ENCODE results near the gene SLCO4A1. TPM values are rescaled to one million over a fixed set of nuclear protein-coding genes. Genes with fewer than 3 reads are reported as not detected.

The SLCO4A1 gene
- total RNA-seq, 1 donor from 2014 or later, result 63.3 TPM

GRCh38 chr20:62601172-62601571 lies 41.1 kb upstream of the SLCO4A1 start:
- DNase-seq, result no peak
- Histone ChIP-seq H3K4me1 (peaks cover 21% of the 10 kb centered on the region), H3K9me3 (no peaks in the 10 kb centered on the region), H3K27me3 (peaks cover 15% of the 10 kb centered on the region), H3K36me3 (no peaks in the 10 kb centered on the region), H3K4me3 (no peak overlapping the region), H3K27ac (no peak overlapping the region)
- intact Hi-C loops (cut with DNase I), result no loop called here
- TF ChIP-seq, protein P1, sequence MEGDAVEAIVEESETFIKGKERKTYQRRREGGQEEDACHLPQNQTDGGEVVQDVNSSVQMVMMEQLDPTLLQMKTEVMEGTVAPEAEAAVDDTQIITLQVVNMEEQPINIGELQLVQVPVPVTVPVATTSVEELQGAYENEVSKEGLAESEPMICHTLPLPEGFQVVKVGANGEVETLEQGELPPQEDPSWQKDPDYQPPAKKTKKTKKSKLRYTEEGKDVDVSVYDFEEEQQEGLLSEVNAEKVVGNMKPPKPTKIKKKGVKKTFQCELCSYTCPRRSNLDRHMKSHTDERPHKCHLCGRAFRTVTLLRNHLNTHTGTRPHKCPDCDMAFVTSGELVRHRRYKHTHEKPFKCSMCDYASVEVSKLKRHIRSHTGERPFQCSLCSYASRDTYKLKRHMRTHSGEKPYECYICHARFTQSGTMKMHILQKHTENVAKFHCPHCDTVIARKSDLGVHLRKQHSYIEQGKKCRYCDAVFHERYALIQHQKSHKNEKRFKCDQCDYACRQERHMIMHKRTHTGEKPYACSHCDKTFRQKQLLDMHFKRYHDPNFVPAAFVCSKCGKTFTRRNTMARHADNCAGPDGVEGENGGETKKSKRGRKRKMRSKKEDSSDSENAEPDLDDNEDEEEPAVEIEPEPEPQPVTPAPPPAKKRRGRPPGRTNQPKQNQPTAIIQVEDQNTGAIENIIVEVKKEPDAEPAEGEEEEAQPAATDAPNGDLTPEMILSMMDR (IDR thresholded peaks at IDR 0.05), result no peak
- no peak for ATAC-seq

DNA sequence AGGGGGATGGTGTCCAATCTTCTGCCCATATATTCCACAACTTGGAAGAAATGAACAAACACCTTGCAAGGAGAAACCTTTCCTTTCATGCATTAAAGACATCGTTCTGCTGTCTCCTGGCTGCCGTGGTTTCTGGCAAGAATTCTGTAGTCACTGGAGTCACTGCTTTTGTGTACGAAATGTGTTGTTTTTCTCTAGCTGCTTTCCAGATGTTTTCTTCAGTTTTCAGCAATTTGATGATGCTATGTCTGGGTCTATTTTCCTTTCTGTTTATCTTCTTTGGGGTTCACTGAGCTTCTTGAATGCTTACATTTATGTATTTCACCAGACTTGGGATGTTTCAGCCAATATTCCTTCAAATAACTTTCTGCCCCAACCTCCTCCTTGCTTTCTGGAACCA lies 40.6 kb upstream of the SLCO4A1 start:
- H3K27ac ChIP-seq, result no peak overlapping the region
- no peak overlapping the region for H3K4me3 ChIP-seq
- intact Hi-C loops (cut with DNase I), result no loop called here
- peaks cover 11% of the 10 kb centered on the region for H3K27me3 ChIP-seq
- ATAC-seq (no peak), DNase-seq (no peak)
- H3K4me1 ChIP-seq, result peaks cover 26% of the 10 kb centered on the region
- TF ChIP-seq, protein P1 (IDR thresholded peaks at IDR 0.05), result no peak
- H3K9me3 ChIP-seq, result no peaks in the 10 kb centered on the region
- no peaks in the 10 kb centered on the region for H3K36me3 ChIP-seq

- Histone ChIP-seq H3K36me3 (no peaks in the 10 kb centered on the region), H3K27me3 (peaks cover 11% of the 10 kb centered on the region), H3K27ac (peak overlapping the region; percentile 55), H3K4me1 (peaks cover 26% of the 10 kb centered on the region), H3K9me3 (no peaks in the 10 kb centered on the region), H3K4me3 (peak overlapping the region; percentile 1)
- DNase-seq (peak; percentile 88), ATAC-seq (peak; percentile 73)
- intact Hi-C loops (cut with DNase I), result no loop called here
- TF ChIP-seq, protein P1 (IDR thresholded peaks at IDR 0.05), result no peak
Measured at GRCh38 chr20:62602550-62602949, 39.8 kb upstream of the SLCO4A1 start.

- DNase-seq (peak; percentile 90), ATAC-seq (peak; percentile 83)
- intact Hi-C loops (cut with DNase I), result no loop called here
- peaks cover 11% of the 10 kb centered on the region for H3K27me3 ChIP-seq
- peak overlapping the region; percentile 1 for H3K4me3 ChIP-seq
- TF ChIP-seq, protein P1 (IDR thresholded peaks at IDR 0.05), result no peak
- peaks cover 26% of the 10 kb centered on the region for H3K4me1 ChIP-seq
- no peaks in the 10 kb centered on the region for H3K36me3 ChIP-seq
- peak overlapping the region; percentile 55 for H3K27ac ChIP-seq
- no peaks in the 10 kb centered on the region for H3K9me3 ChIP-seq
Measured at GRCh38 chr20:62603021-62603906, 39.0 kb upstream of the SLCO4A1 start.

DNA sequence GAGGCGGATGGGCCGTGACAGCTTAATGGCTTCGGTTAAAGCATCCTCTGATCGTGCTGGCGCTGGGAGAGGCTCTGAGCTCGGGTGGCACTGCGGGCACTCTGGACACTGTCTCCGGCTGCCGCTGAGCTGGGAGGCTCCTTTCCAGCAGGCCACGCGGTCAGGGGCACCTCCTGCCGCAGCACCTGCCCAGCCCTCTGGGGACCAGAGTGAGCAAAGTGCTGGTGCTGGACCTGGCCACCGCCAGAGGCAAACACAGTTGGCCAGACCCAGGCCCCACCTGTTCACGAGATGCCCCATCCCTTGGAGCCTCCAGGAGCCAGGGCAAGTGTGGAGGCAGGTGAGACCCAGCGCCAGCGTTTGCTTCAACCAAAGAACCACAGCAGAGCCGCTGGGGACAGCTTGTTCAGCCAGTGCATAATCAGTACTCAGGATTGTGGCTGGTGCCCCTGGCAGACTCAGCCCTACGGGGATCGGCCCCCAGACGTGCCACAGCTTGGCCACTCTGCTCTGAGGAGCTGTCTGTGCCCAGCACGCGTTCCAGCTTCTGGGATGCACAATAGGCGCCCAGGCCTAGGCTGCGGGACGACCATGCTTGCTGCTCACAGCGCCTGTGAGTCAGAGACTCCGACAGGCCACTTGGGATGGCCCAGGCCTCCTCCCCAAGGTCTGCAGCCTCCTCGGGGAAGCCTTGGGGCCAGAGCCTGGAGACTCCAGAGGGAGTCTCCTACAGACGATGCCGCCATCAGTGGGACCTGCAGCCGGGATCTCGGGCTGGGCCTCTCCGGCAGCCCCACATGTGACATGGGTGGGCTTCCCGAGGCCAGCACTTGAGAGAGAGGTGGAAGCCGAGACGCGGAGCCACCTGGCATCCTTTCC lies 38.2 kb upstream of the SLCO4A1 start:
- intact Hi-C loops (cut with DNase I), result no loop called here
- Histone ChIP-seq H3K4me1 (peaks cover 26% of the 10 kb centered on the region), H3K36me3 (no peaks in the 10 kb centered on the region), H3K9me3 (no peaks in the 10 kb centered on the region), H3K27ac (peak overlapping the region; percentile 55), H3K27me3 (peaks cover 11% of the 10 kb centered on the region), H3K4me3 (no peak overlapping the region)
- TF ChIP-seq, protein P1 (IDR thresholded peaks at IDR 0.05), result no peak
- ATAC-seq (no peak), DNase-seq (no peak)

Data from upper lobe of right lung (tissue), 1 donor.